GM18519 (cell line): ENCODE measurements around the gene DPP10.

Experiments used
- ATAC-seq: cut with Tn5 transposase; IDR thresholded peaks from one replicate; pipeline ENCODE4 v1.9.1; 2021; ENCODE audit warnings: mild to moderate bottlenecking, moderate library complexity; ENCODE audit not compliant: unreplicated experiment, low FRiP score

The DPP10 gene

GRCh38 chr2:115606350-115606749, 1163.9 kb downstream of the DPP10 start:
- ATAC-seq: no peak

GRCh38 chr2:115609978-115610377, 1167.5 kb downstream of the DPP10 start:
- no peak for ATAC-seq

- no peak for ATAC-seq
Observed at GRCh38 chr2:115610888-115611287, 1168.4 kb downstream of the DPP10 start.

- no peak for ATAC-seq
Observed at GRCh38 chr2:115624332-115624731, 1181.9 kb downstream of the DPP10 start.

- ATAC-seq: no peak
Observed at GRCh38 chr2:115634578-115634977, 1192.1 kb downstream of the DPP10 start.

- no peak for ATAC-seq
Observed at GRCh38 chr2:115635430-115635829, 1193.0 kb downstream of the DPP10 start.

GRCh38 chr2:115649731-115650130, 1207.3 kb downstream of the DPP10 start:
- no peak for ATAC-seq

GRCh38 chr2:115650827-115651226, 1208.4 kb downstream of the DPP10 start:
- ATAC-seq: no peak

GRCh38 chr2:115652652-115653051, 1210.2 kb downstream of the DPP10 start:
- ATAC-seq: no peak

- no peak for ATAC-seq
Observed at GRCh38 chr2:115654362-115654761, 1211.9 kb downstream of the DPP10 start.

GRCh38 chr2:115678129-115678528, 1235.7 kb downstream of the DPP10 start:
- no peak for ATAC-seq

GRCh38 chr2:115684345-115684744, 1241.9 kb downstream of the DPP10 start:
- ATAC-seq: no peak

GRCh38 chr2:115691409-115691808, 1249.0 kb downstream of the DPP10 start:
- ATAC-seq: no peak

- no peak for ATAC-seq
Observed at GRCh38 chr2:115694651-115695050, 1252.2 kb downstream of the DPP10 start.

- ATAC-seq: no peak
Observed at GRCh38 chr2:115733190-115733775, 1290.8 kb downstream of the DPP10 start.

- no peak for ATAC-seq
Observed at GRCh38 chr2:115738111-115738510, 1295.7 kb downstream of the DPP10 start.

GRCh38 chr2:115739574-115739973, 1297.1 kb downstream of the DPP10 start:
- ATAC-seq: no peak

GRCh38 chr2:115746151-115746550, 1303.7 kb downstream of the DPP10 start:
- no peak for ATAC-seq

GRCh38 chr2:115757286-115757685, 1314.8 kb downstream of the DPP10 start:
- ATAC-seq: no peak

GRCh38 chr2:115763601-115764000, 1321.2 kb downstream of the DPP10 start:
- no peak for ATAC-seq

GRCh38 chr2:115771516-115771915, 1329.1 kb downstream of the DPP10 start:
- ATAC-seq: no peak

- no peak for ATAC-seq
Observed at GRCh38 chr2:115774361-115774760, 1331.9 kb downstream of the DPP10 start.

GRCh38 chr2:115779085-115779632, 1336.7 kb downstream of the DPP10 start:
- no peak for ATAC-seq
